Activated naive CD4-positive, alpha-beta T cell treated with Interleukin-2 at 50 U/mL for 16 hours (primary cell): Measurements from ENCODE around the gene SUPT3H.

Source experiments
- DNase-seq: peaks from one replicate; pipeline ENCODE4 v3.0.0-alpha.2; 2020

The SUPT3H gene

GRCh38 chr6:44779130-44779826 is 598.5 kb downstream of the SUPT3H start:
- DNase-seq: no peak
